ENCODE results near the gene SKOR1. TPM values are rescaled to one million over a fixed set of nuclear protein-coding genes. Genes with fewer than 3 reads are reported as not detected.
A peak's percentile ranks its signal among the peaks of the same experiment; 100 is the strongest.

The SKOR1 gene
- total and polyA plus RNA-seq, 5 donors = 0.11 to 0.28 (median 0.18) TPM

DNA sequence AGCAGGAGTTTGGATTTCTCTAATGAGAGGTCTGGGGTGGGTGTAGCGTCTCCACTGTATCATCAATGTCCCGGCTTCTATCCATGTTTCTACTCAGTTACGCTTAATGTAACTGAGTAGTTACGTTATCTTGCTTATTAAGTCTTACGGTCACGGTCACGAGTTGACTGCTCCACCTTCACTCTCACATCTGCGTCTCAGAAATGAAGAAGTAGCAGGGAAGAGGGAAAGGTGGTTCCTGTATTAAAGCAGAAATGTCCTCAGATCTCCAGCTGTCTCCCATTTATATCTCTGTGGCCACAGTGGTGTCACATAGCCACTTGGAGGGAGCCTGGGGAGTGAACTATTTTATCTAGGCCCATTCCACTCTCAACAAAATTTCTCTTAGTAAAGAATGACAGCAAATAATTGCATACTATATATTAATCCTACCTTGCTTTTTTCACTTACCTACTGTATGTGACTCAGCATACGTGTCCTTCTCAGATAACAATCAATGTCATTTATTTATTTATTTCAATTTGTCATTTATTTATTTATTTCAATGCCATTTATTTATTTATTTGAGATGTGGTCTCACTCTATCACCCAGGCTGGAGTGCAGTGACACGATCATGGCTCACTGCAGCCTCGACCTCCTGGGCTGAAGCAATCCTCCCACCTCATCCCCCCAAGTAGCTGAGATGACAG is 54.3 kb downstream of the SKOR1 start:
- no peak overlapping the region for H3K4me3 ChIP-seq (ENCODE audit: low read length)
- DNase-seq = no peak
- peaks cover 2% of the 10 kb centered on the region for H3K4me1 ChIP-seq (ENCODE audit: control insufficient read depth, insufficient read depth, low read length)
- intact Hi-C loops (cut with DNase I) = loop anchor here in 1 of 4 donors (10.0 kb wide), 1 partner anchor 75 kb away; no protein-coding TSS in a partner anchor
- no peaks in the 10 kb centered on the region for H3K9me3 ChIP-seq (ENCODE audit: control insufficient read depth, low read length)
- no peak for ATAC-seq
- H3K27ac ChIP-seq (ENCODE audit: low read length) = no peak overlapping the region
- 86% methylated on average over 11 of the region's 11 CpGs for WGBS
- no peaks in the 10 kb centered on the region for H3K27me3 ChIP-seq (ENCODE audit: control insufficient read depth, insufficient read depth)

GRCh38 chr15:67880651-67881182 is 55.4 kb downstream of the SKOR1 start:
- ATAC-seq (no peak), DNase-seq (peak in 2 of 3 donors; percentile 52 to 57)
- Histone ChIP-seq H3K4me3 (ENCODE audit: low read length) (no peak overlapping the region), H3K4me1 (ENCODE audit: control insufficient read depth, insufficient read depth, low read length) (peaks cover 2% of the 10 kb centered on the region), H3K27ac (ENCODE audit: low read length) (no peak overlapping the region), H3K27me3 (ENCODE audit: control insufficient read depth, insufficient read depth) (no peaks in the 10 kb centered on the region), H3K9me3 (ENCODE audit: control insufficient read depth, low read length) (no peaks in the 10 kb centered on the region)
- intact Hi-C loops (cut with DNase I) = loop anchor here in 1 of 4 donors (10.0 kb wide), 1 partner anchor 74 kb away; no protein-coding TSS in a partner anchor
- WGBS = 80% methylated on average over 3 of the region's 3 CpGs

- ATAC-seq = no peak
- H3K27me3 ChIP-seq (ENCODE audit: control insufficient read depth, insufficient read depth) = no peaks in the 10 kb centered on the region
- intact Hi-C loops (cut with DNase I) = loop anchor here in 1 of 4 donors (10.0 kb wide), 1 partner anchor 72 kb away; no protein-coding TSS in a partner anchor
- H3K4me1 ChIP-seq (ENCODE audit: control insufficient read depth, insufficient read depth, low read length) = peaks cover 2% of the 10 kb centered on the region
- no peak overlapping the region for H3K27ac ChIP-seq (ENCODE audit: low read length)
- WGBS = 73% methylated on average over 8 of the region's 8 CpGs
- H3K9me3 ChIP-seq (ENCODE audit: control insufficient read depth, low read length) = no peaks in the 10 kb centered on the region
- H3K4me3 ChIP-seq (ENCODE audit: low read length) = no peak overlapping the region
- DNase-seq = no peak
These were observed 57.4 kb downstream of the SKOR1 start for GRCh38 chr15:67882487-67883233.

GRCh38 chr15:67883234-67883773 is 58.0 kb downstream of the SKOR1 start:
- DNase-seq (peak in 1 of 3 donors; percentile 45), ATAC-seq (no peak)
- peaks cover 2% of the 10 kb centered on the region for H3K4me1 ChIP-seq (ENCODE audit: control insufficient read depth, insufficient read depth, low read length)
- no peaks in the 10 kb centered on the region for H3K27me3 ChIP-seq (ENCODE audit: control insufficient read depth, insufficient read depth)
- no peaks in the 10 kb centered on the region for H3K9me3 ChIP-seq (ENCODE audit: control insufficient read depth, low read length)
- intact Hi-C loops (cut with DNase I) = loop anchor here in 1 of 4 donors (10.0 kb wide), 1 partner anchor 71 kb away; no protein-coding TSS in a partner anchor
- WGBS = 55% methylated on average over 10 of the region's 10 CpGs
- no peak overlapping the region for H3K27ac ChIP-seq (ENCODE audit: low read length)
- no peak overlapping the region for H3K4me3 ChIP-seq (ENCODE audit: low read length)

GRCh38 chr15:67884009-67884408 is 58.7 kb downstream of the SKOR1 start:
- intact Hi-C loops (cut with DNase I) = loop anchor here in 1 of 4 donors (10.0 kb wide), 1 partner anchor 71 kb away; no protein-coding TSS in a partner anchor
- DNase-seq = no peak
- H3K4me3 ChIP-seq (ENCODE audit: low read length) = peak overlapping the region; percentile 54
- no peaks in the 10 kb centered on the region for H3K27me3 ChIP-seq (ENCODE audit: control insufficient read depth, insufficient read depth)
- peak overlapping the region; percentile 38 for H3K27ac ChIP-seq (ENCODE audit: low read length)
- no peaks in the 10 kb centered on the region for H3K4me1 ChIP-seq (ENCODE audit: control insufficient read depth, insufficient read depth, low read length)
- WGBS = 70% methylated on average over 6 of the region's 6 CpGs
- no peak for ATAC-seq
- no peaks in the 10 kb centered on the region for H3K9me3 ChIP-seq (ENCODE audit: control insufficient read depth, low read length)

Other genes starting within 250 kb of the SKOR1 start
- gene RNU6-1, start 14.5 kb downstream of the SKOR1 start, total RNA-seq = not detected
- gene RNU6-1, start 14.5 kb downstream of the SKOR1 start, polyA plus RNA-seq = not detected
- 10 to 100 TPM; 34.1 to 38.2 (median 35.9) TPM for gene PIAS1, start 228.8 kb downstream of the SKOR1 start, total RNA-seq
- gene PIAS1, start 228.8 kb downstream of the SKOR1 start, polyA plus RNA-seq = 8.7 TPM